Measurements from ENCODE around the gene NOS2.
A peak's percentile ranks its signal among the peaks of the same experiment; 100 is the strongest.
"Not testable (repeated sequence)": the region's sequence is repeated elsewhere in the genome, so short reads cannot be mapped to it uniquely, and the experiment has no call there.

NOS2 gene

GRCh38 chr17:27760931-27761330 is 39.4 kb downstream of the NOS2 start:
- not testable (repeated sequence) for H3K9me3 ChIP-seq (ENCODE audit: control insufficient read depth, low read length); DNase-seq (ENCODE audit: low read depth); H3K4me3 ChIP-seq (ENCODE audit: low read length); H3K9ac ChIP-seq (ENCODE audit: low read length); H3K36me3 ChIP-seq (ENCODE audit: control insufficient read depth, insufficient read depth, low read length, severe bottlenecking); H3K4me1 ChIP-seq (ENCODE audit: control insufficient read depth, insufficient read depth, low read length)
- peaks cover 18% of the 10 kb centered on the region for H3K27me3 ChIP-seq (replicated peaks; ENCODE audit: control insufficient read depth, insufficient read depth, low read length)

- Histone ChIP-seq H3K27me3 (replicated peaks; ENCODE audit: control insufficient read depth, insufficient read depth, low read length) (peaks cover 17% of the 10 kb centered on the region), H3K9ac (ENCODE audit: low read length) (no peak overlapping the region), H3K4me1 (ENCODE audit: control insufficient read depth, insufficient read depth, low read length) (no peaks in the 10 kb centered on the region), H3K9me3 (ENCODE audit: control insufficient read depth, low read length) (no peaks in the 10 kb centered on the region), H3K4me3 (ENCODE audit: low read length) (no peak overlapping the region), H3K36me3 (ENCODE audit: control insufficient read depth, insufficient read depth, low read length, severe bottlenecking) (no peaks in the 10 kb centered on the region)
- peak; percentile 64 for DNase-seq (ENCODE audit: low read depth)
Observed at GRCh38 chr17:27760069-27760885, 40.1 kb downstream of the NOS2 start.

- Histone ChIP-seq H3K9ac (ENCODE audit: low read length) (no peak overlapping the region), H3K4me3 (ENCODE audit: low read length) (no peak overlapping the region), H3K9me3 (ENCODE audit: control insufficient read depth, low read length) (no peaks in the 10 kb centered on the region), H3K36me3 (ENCODE audit: control insufficient read depth, insufficient read depth, low read length, severe bottlenecking) (no peaks in the 10 kb centered on the region), H3K4me1 (ENCODE audit: control insufficient read depth, insufficient read depth, low read length) (no peaks in the 10 kb centered on the region), H3K27me3 (replicated peaks; ENCODE audit: control insufficient read depth, insufficient read depth, low read length) (peaks cover 20% of the 10 kb centered on the region)
- no peak for DNase-seq (ENCODE audit: low read depth)
Observed at GRCh38 chr17:27759528-27759927, 40.8 kb downstream of the NOS2 start.

GRCh38 chr17:27756467-27757371 is 43.6 kb downstream of the NOS2 start:
- no peak overlapping the region for H3K9ac ChIP-seq (ENCODE audit: low read length)
- DNase-seq (ENCODE audit: low read depth): peak; percentile 61
- H3K27me3 ChIP-seq (replicated peaks; ENCODE audit: control insufficient read depth, insufficient read depth, low read length): peaks cover 15% of the 10 kb centered on the region
- no peaks in the 10 kb centered on the region for H3K4me1 ChIP-seq (ENCODE audit: control insufficient read depth, insufficient read depth, low read length)
- no peaks in the 10 kb centered on the region for H3K36me3 ChIP-seq (ENCODE audit: control insufficient read depth, insufficient read depth, low read length, severe bottlenecking)
- no peak overlapping the region for H3K4me3 ChIP-seq (ENCODE audit: low read length)
- no peaks in the 10 kb centered on the region for H3K9me3 ChIP-seq (ENCODE audit: control insufficient read depth, low read length)

- DNase-seq (ENCODE audit: low read depth): no peak
- no peak overlapping the region for H3K9ac ChIP-seq (ENCODE audit: low read length)
- H3K27me3 ChIP-seq (replicated peaks; ENCODE audit: control insufficient read depth, insufficient read depth, low read length): peaks cover 15% of the 10 kb centered on the region
- H3K4me1 ChIP-seq (ENCODE audit: control insufficient read depth, insufficient read depth, low read length): no peaks in the 10 kb centered on the region
- no peaks in the 10 kb centered on the region for H3K9me3 ChIP-seq (ENCODE audit: control insufficient read depth, low read length)
- no peak overlapping the region for H3K4me3 ChIP-seq (ENCODE audit: low read length)
- H3K36me3 ChIP-seq (ENCODE audit: control insufficient read depth, insufficient read depth, low read length, severe bottlenecking): no peaks in the 10 kb centered on the region
Observed at GRCh38 chr17:27755706-27756466, 44.4 kb downstream of the NOS2 start.

GRCh38 chr17:27754549-27754948 is 45.8 kb downstream of the NOS2 start:
- Histone ChIP-seq H3K27me3 (replicated peaks; ENCODE audit: control insufficient read depth, insufficient read depth, low read length) (peaks cover 8% of the 10 kb centered on the region), H3K36me3 (ENCODE audit: control insufficient read depth, insufficient read depth, low read length, severe bottlenecking) (no peaks in the 10 kb centered on the region), H3K9me3 (ENCODE audit: control insufficient read depth, low read length) (no peaks in the 10 kb centered on the region), H3K4me1 (ENCODE audit: control insufficient read depth, insufficient read depth, low read length) (no peaks in the 10 kb centered on the region), H3K9ac (ENCODE audit: low read length) (no peak overlapping the region), H3K4me3 (ENCODE audit: low read length) (no peak overlapping the region)
- no peak for DNase-seq (ENCODE audit: low read depth)

GRCh38 chr17:27753726-27754125 is 46.6 kb downstream of the NOS2 start:
- H3K9ac ChIP-seq (ENCODE audit: low read length); DNase-seq (ENCODE audit: low read depth); H3K4me1 ChIP-seq (ENCODE audit: control insufficient read depth, insufficient read depth, low read length): not testable (repeated sequence)

GRCh38 chr17:27752831-27753619 is 47.3 kb downstream of the NOS2 start:
- not testable (repeated sequence) for H3K4me3 ChIP-seq (ENCODE audit: low read length); DNase-seq (ENCODE audit: low read depth); H3K9me3 ChIP-seq (ENCODE audit: control insufficient read depth, low read length); H3K4me1 ChIP-seq (ENCODE audit: control insufficient read depth, insufficient read depth, low read length); H3K9ac ChIP-seq (ENCODE audit: low read length); H3K27me3 ChIP-seq (replicated peaks; ENCODE audit: control insufficient read depth, insufficient read depth, low read length); H3K36me3 ChIP-seq (ENCODE audit: control insufficient read depth, insufficient read depth, low read length, severe bottlenecking)

More at GRCh38 chr17:27753726-27754125, 46.6 kb downstream of the NOS2 start:
- not testable (repeated sequence) for H3K36me3 ChIP-seq (ENCODE audit: control insufficient read depth, insufficient read depth, low read length, severe bottlenecking); H3K9me3 ChIP-seq (ENCODE audit: control insufficient read depth, low read length); H3K4me3 ChIP-seq (ENCODE audit: low read length); H3K27me3 ChIP-seq (replicated peaks; ENCODE audit: control insufficient read depth, insufficient read depth, low read length)

GRCh38 chr17:27751622-27752490 is 48.5 kb downstream of the NOS2 start:
- no peaks in the 10 kb centered on the region for H3K36me3 ChIP-seq (ENCODE audit: control insufficient read depth, insufficient read depth, low read length, severe bottlenecking)
- H3K9me3 ChIP-seq (ENCODE audit: control insufficient read depth, low read length): no peaks in the 10 kb centered on the region
- H3K4me1 ChIP-seq (ENCODE audit: control insufficient read depth, insufficient read depth, low read length): no peaks in the 10 kb centered on the region
- H3K9ac ChIP-seq (ENCODE audit: low read length): no peak overlapping the region
- H3K4me3 ChIP-seq (ENCODE audit: low read length): no peak overlapping the region
- no peak for DNase-seq (ENCODE audit: low read depth)
- peaks cover 10% of the 10 kb centered on the region for H3K27me3 ChIP-seq (replicated peaks; ENCODE audit: control insufficient read depth, insufficient read depth, low read length)

- Histone ChIP-seq H3K4me1 (ENCODE audit: control insufficient read depth, insufficient read depth, low read length) (no peaks in the 10 kb centered on the region), H3K9me3 (ENCODE audit: control insufficient read depth, low read length) (no peaks in the 10 kb centered on the region), H3K27me3 (replicated peaks; ENCODE audit: control insufficient read depth, insufficient read depth, low read length) (peaks cover 11% of the 10 kb centered on the region), H3K36me3 (ENCODE audit: control insufficient read depth, insufficient read depth, low read length, severe bottlenecking) (no peaks in the 10 kb centered on the region), H3K9ac (ENCODE audit: low read length) (no peak overlapping the region), H3K4me3 (ENCODE audit: low read length) (no peak overlapping the region)
- no peak for DNase-seq (ENCODE audit: low read depth)
Observed at GRCh38 chr17:27751166-27751565, 49.2 kb downstream of the NOS2 start.

All from adipocyte (in vitro differentiated cells).